Transverse colon (tissue), 4 donors: ENCODE results near the gene PIP5K1B.

Source experiments
- EP300 ChIP-seq: sonication (generic); formaldehyde crosslinking; IDR thresholded peaks from one replicate; pipeline ENCODE4 v1.6.1; 2017; ENCODE audit warnings: antibody characterized with exemption, low read depth
- POLR2A ChIP-seq: fragments of 450-650 bp; IDR thresholded peaks from one replicate; pipeline ENCODE4 v1.6.1; 2016; ENCODE audit warnings: antibody characterized with exemption, mild to moderate bottlenecking, moderate library complexity
- POLR2AphosphoS5 ChIP-seq, 3 donors: sonication (generic); formaldehyde crosslinking; IDR thresholded peaks; one replicate each; pipeline ENCODE4 v1.6.1; 2016; ENCODE audit warnings: antibody characterized with exemption in 3 of 3
- TF ChIP-seq, protein P1 (sequence below), 5 experiments: fragments of 200-600 bp in 3 of 5; fragments of 450-650 bp in 2 of 5; sonication (generic) in 3 of 5; IDR thresholded peaks; 1 replicate in 2 of 5; 2 replicates in 3 of 5; pipeline ENCODE4 v1.5.1; 2016 to 2017; ENCODE audit warnings: antibody characterized with exemption in 5 of 5, inconsistent platforms in 3 of 5, mild to moderate bottlenecking in 2 of 5, moderate library complexity in 1 of 5

DNA sequence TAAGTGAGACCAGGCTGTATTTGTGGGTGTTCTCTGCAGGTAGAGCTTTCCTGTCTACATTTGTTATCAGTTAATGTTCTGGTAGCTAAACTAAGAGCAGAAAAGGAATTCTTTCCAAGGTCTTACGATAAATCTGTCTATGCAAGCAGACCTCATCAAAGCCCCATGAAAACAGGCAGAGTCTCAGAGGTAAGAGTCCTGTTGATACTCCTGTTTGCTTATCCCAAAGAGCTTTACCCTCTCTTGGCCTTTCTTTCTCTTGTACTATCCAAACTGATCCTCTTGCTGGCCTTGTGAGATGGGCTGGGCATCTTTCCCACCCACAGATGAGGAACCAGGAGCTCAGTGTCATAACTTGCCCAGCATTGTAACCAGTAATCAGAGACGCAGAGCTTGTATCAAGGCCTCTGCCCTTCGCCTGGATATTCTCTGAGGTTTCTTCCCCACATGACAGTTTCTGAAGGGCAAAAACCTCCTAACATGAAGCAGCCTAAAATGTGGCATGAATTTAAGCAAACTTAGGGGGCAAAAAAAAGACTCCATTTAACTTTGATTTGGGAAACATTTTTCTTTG is 275.4 kb downstream of the PIP5K1B start:
- TF ChIP-seq, protein P1, sequence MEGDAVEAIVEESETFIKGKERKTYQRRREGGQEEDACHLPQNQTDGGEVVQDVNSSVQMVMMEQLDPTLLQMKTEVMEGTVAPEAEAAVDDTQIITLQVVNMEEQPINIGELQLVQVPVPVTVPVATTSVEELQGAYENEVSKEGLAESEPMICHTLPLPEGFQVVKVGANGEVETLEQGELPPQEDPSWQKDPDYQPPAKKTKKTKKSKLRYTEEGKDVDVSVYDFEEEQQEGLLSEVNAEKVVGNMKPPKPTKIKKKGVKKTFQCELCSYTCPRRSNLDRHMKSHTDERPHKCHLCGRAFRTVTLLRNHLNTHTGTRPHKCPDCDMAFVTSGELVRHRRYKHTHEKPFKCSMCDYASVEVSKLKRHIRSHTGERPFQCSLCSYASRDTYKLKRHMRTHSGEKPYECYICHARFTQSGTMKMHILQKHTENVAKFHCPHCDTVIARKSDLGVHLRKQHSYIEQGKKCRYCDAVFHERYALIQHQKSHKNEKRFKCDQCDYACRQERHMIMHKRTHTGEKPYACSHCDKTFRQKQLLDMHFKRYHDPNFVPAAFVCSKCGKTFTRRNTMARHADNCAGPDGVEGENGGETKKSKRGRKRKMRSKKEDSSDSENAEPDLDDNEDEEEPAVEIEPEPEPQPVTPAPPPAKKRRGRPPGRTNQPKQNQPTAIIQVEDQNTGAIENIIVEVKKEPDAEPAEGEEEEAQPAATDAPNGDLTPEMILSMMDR (IDR thresholded peaks at IDR 0.05) = no peak
- no peak for TF ChIP-seq POLR2A
- TF ChIP-seq POLR2AphosphoS5 (IDR thresholded peaks at IDR 0.05) = peak in 1 of 3 donors; percentile 30
- TF ChIP-seq EP300 = no peak
